B cell (primary cell): ENCODE data around the gene CD34. TPM values are rescaled to one million over a fixed set of nuclear protein-coding genes. Genes with fewer than 3 reads are reported as not detected.

ENCODE experiments used
- ATAC-seq: fragments of 200-7000 bp; cut with Tn5 transposase; one replicate; pipeline ENCODE4 v1.10.0; 2021; ENCODE audit warnings: low read depth, mild to moderate bottlenecking, moderate number of reproducible peaks, moderate library complexity
- CTCF ChIA-PET: fragments of 350-600 bp; sonication (Branson Sonifier 250); formaldehyde crosslinking; loops from one replicate; lab custom pipeline; 2021; ENCODE audit warnings: antibody characterized with exemption, inconsistent platforms; lab: Charles Lee
- POLR2A ChIA-PET: fragments of 350-600 bp; sonication (Branson Sonifier 250); formaldehyde crosslinking; loops from one replicate; lab custom pipeline; 2021; ENCODE audit warnings: antibody characterized with exemption; lab: Charles Lee
- DNase-seq: peaks from one replicate; pipeline ENCODE4 v3.0.0; 2013
- H2AFZ ChIP-seq: 2 replicates; pipeline ENCODE4 v1.6.1; 2012; ENCODE audit warnings: mild to moderate bottlenecking, low read depth, low read length; ENCODE audit not compliant: insufficient read depth, poor library complexity, severe bottlenecking
- H3K27ac ChIP-seq, 2 donors: 1 replicate in 1 of 2; 2 replicates in 1 of 2; pipeline ENCODE4 v1.5.1; 2012 to 2013; ENCODE audit warnings: low read length in 2 of 2, mild to moderate bottlenecking in 2 of 2, moderate library complexity in 1 of 2
- H3K27me3 ChIP-seq, 4 experiments: fragments of 200-600 bp in 1 of 4; sonication (generic) in 1 of 4; replicated peaks in 1 of 4; 1 replicate in 2 of 4; 2 replicates in 2 of 4; pipeline versions ENCODE4 v1.6.1 to v1.7.0; 2013 to 2016; ENCODE audit warnings: low read length in 3 of 4, mild to moderate bottlenecking in 2 of 4, mixed read lengths in 1 of 4, moderate library complexity in 1 of 4; ENCODE audit not compliant: insufficient read depth in 4 of 4, control insufficient read depth in 3 of 4; ENCODE audit errors: control extremely low read depth in 1 of 4
- H3K36me3 ChIP-seq, 2 experiments: replicated peaks in 1 of 2; 1 replicate in 1 of 2; 2 replicates in 1 of 2; pipeline versions ENCODE4 v1.6.1 to v1.7.1; 2013; ENCODE audit warnings: low read length in 1 of 2; ENCODE audit not compliant: insufficient read depth in 2 of 2, control insufficient read depth in 1 of 2; ENCODE audit errors: control extremely low read depth in 1 of 2, extremely low read depth in 1 of 2
- H3K4me1 ChIP-seq, 2 donors: fragments of 200-600 bp in 1 of 2; sonication (generic) in 1 of 2; 1 replicate in 1 of 2; 2 replicates in 1 of 2; pipeline versions ENCODE4 v1.5.1 to v1.6.1; 2013 to 2017; ENCODE audit warnings: low read length in 2 of 2; ENCODE audit not compliant: control insufficient read depth in 2 of 2, insufficient read depth in 2 of 2
- H3K4me2 ChIP-seq: replicated peaks from 2 replicates; pipeline ENCODE3; 2012; ENCODE audit warnings: mild to moderate bottlenecking, low read depth, low read length; ENCODE audit not compliant: poor library complexity, severe bottlenecking
- H3K4me3 ChIP-seq, 5 experiments: fragments of 200-600 bp in 1 of 5; sonication (generic) in 1 of 5; 1 replicate in 3 of 5; 2 replicates in 2 of 5; pipeline versions ENCODE4 v1.5.1 to v1.7.0; 2011 to 2016; ENCODE audit warnings: low read length in 4 of 5, mild to moderate bottlenecking in 4 of 5, low read depth in 2 of 5, control low read depth in 1 of 5, moderate library complexity in 1 of 5; ENCODE audit not compliant: insufficient read depth in 1 of 5; ENCODE audit errors: control extremely low read depth in 1 of 5, extremely low read depth in 1 of 5
- H3K79me2 ChIP-seq: fragments of 200-600 bp; sonication (generic); one replicate; pipeline ENCODE4 v1.6.0; 2016; ENCODE audit warnings: low read length; ENCODE audit not compliant: control insufficient read depth, insufficient read depth
- H3K9ac ChIP-seq: fragments of 200-600 bp; sonication (generic); 2 replicates; pipeline ENCODE4 v1.6.1; 2017; ENCODE audit warnings: mild to moderate bottlenecking, low read length, moderate library complexity
- H3K9me3 ChIP-seq, 3 donors: one replicate each; pipeline versions ENCODE4 v1.6.1 to v1.7.1; 2013; ENCODE audit warnings: low read length in 2 of 3; ENCODE audit not compliant: control insufficient read depth in 2 of 3, insufficient read depth in 1 of 3; ENCODE audit errors: control extremely low read depth in 1 of 3
- H4K20me1 ChIP-seq: 2 replicates; pipeline ENCODE4 v1.6.0; 2012; ENCODE audit warnings: mild to moderate bottlenecking, low read length; ENCODE audit not compliant: insufficient read depth, control insufficient read depth, poor library complexity, severe bottlenecking
- H3K27ac Mint-ChIP-seq: one replicate; pipeline ENCODE4 v1.8.0; 2021; ENCODE audit warnings: mixed read lengths
- H3K27me3 Mint-ChIP-seq: one replicate; pipeline ENCODE4 v1.8.0; 2021; ENCODE audit warnings: mixed read lengths
- H3K4me1 Mint-ChIP-seq: one replicate; pipeline ENCODE4 v1.8.0; 2021; ENCODE audit warnings: mixed read lengths
- H3K4me3 Mint-ChIP-seq: one replicate; pipeline ENCODE4 v1.8.0; 2021; ENCODE audit warnings: mixed read lengths
- H3K9me3 Mint-ChIP-seq: one replicate; pipeline ENCODE4 v1.8.0; 2022; ENCODE audit warnings: mixed read lengths; ENCODE audit not compliant: insufficient read depth
- CTCF ChIP-seq: fragments of 200-600 bp; IDR thresholded peaks from one replicate; pipeline ENCODE4 v1.8.0; 2022; ENCODE audit warnings: antibody characterized with exemption, mild to moderate bottlenecking
- EZH2 ChIP-seq: IDR thresholded peaks from 2 replicates; pipeline ENCODE4 v1.6.1; 2012; ENCODE audit warnings: borderline replicate concordance, low read depth, mild to moderate bottlenecking, moderate library complexity, low read length; ENCODE audit not compliant: insufficient read depth, poor library complexity, severe bottlenecking
- WGBS: methylation state at CpG from one replicate; pipeline ENCODE4 v1.1.5; 2013; ENCODE audit warnings: missing lambda C conversion rate; ENCODE audit not compliant: insufficient coverage; 5-methylcytosine and 5-hydroxymethylcytosine counted together
- intact Hi-C: fragments of 100-400 bp; cut with micrococcal nuclease; formaldehyde crosslinking; loops from one replicate; pipeline ENCODE4 v1.10.0; 2022
- polyA plus RNA-seq: library from polyadenylated mRNA; depleted of rRNA; stranded (reverse); fragments of >200 nt; gene quantifications from 2 replicates; pipeline ENCODE4 v1.2.3, GENCODE V29; 2012
- total RNA-seq, 2 donors: library from RNA; stranded (reverse); fragments of 120-200 nt in 1 of 2; gene quantifications; 1 replicate in 1 of 2; 2 replicates in 1 of 2; pipeline versions ENCODE4 v1.2.3 to v1.2.4, GENCODE V29; 2013 to 2022

CD34 gene
- total and polyA plus RNA-seq, 2 donors (not counting 1 experiment from before 2014, with no cell fraction given): not detected

- Histone ChIP-seq H3K36me3 (peaks cover 0 to 21% of the 10 kb centered on the region in 2 experiments), H2AFZ (no peak overlapping the region), H3K79me2 (peaks cover 80% of the 10 kb centered on the region), H3K9ac (no peak overlapping the region), H3K4me1 (peaks cover 18 to 25% of the 10 kb centered on the region in 2 donors), H3K4me3 (no peak overlapping the region), H3K27me3 (no peaks in the 10 kb centered on the region), H4K20me1 (peaks cover 36% of the 10 kb centered on the region), H3K4me2 (no peak overlapping the region), H3K27ac (no peak overlapping the region), H3K9me3 (peaks cover 0 to 7% (median 3%) of the 10 kb centered on the region in 3 donors)
- Mint-ChIP-seq H3K4me3 (no peak overlapping the region), H3K9me3 (peaks cover 2% of the 10 kb centered on the region), H3K27me3 (no peaks in the 10 kb centered on the region), H3K27ac (peak overlapping the region; percentile 23), H3K4me1 (peaks cover 62% of the 10 kb centered on the region)
- ChIA-PET POLR2A (no interaction called here), CTCF (interaction anchor here (2.2 to 11.9 kb wide), 2 partner anchors 32 to 49 kb away, joined by 10 to 87 read pairs; no protein-coding TSS in a partner anchor)
- 78% methylated on average over 14 of the region's 15 CpGs for WGBS
- DNase-seq: no peak
- TF ChIP-seq EZH2 (no peak), CTCF (no peak)
- no peak for ATAC-seq
- intact Hi-C loops: no loop called here
These were observed 74.2 kb downstream of the CD34 start for GRCh38 chr1:207836591-207837347.

GRCh38 chr1:207835958-207836357 is 75.0 kb downstream of the CD34 start:
- ChIA-PET POLR2A (no interaction called here), CTCF (interaction anchor here (11.9 kb wide), 1 partner anchor 50 kb away, joined by 87 read pairs; no protein-coding TSS in a partner anchor)
- 95% methylated on average over 5 of the region's 6 CpGs for WGBS
- H3K4me3 ChIP-seq: no peak overlapping the region
- H3K27ac ChIP-seq: no peak overlapping the region
- H3K27me3 ChIP-seq: no peaks in the 10 kb centered on the region
- peaks cover 0 to 7% (median 3%) of the 10 kb centered on the region in 3 donors for H3K9me3 ChIP-seq
- H2AFZ ChIP-seq: no peak overlapping the region
- peaks cover 87% of the 10 kb centered on the region for H3K79me2 ChIP-seq
- DNase-seq: no peak
- peaks cover 36% of the 10 kb centered on the region for H4K20me1 ChIP-seq
- no peaks in the 10 kb centered on the region for H3K27me3 Mint-ChIP-seq
- H3K4me2 ChIP-seq: no peak overlapping the region
- intact Hi-C loops: no loop called here
- TF ChIP-seq EZH2: no peak
- no peak for TF ChIP-seq CTCF
- H3K9ac ChIP-seq: no peak overlapping the region
- H3K4me1 Mint-ChIP-seq: peaks cover 68% of the 10 kb centered on the region
- peaks cover 2% of the 10 kb centered on the region for H3K9me3 Mint-ChIP-seq
- no peak overlapping the region for H3K4me3 Mint-ChIP-seq
- peaks cover 26 to 33% of the 10 kb centered on the region in 2 donors for H3K4me1 ChIP-seq
- ATAC-seq: no peak
- no peak overlapping the region for H3K27ac Mint-ChIP-seq
- H3K36me3 ChIP-seq: peaks cover 0 to 21% of the 10 kb centered on the region in 2 experiments
